ENCODE data around the gene EGFL6. TPM values are rescaled to one million over a fixed set of nuclear protein-coding genes. Genes with fewer than 3 reads are reported as not detected.
"Not testable (repeated sequence)": the region's sequence is repeated elsewhere in the genome, so short reads cannot be mapped to it uniquely, and the experiment has no call there.

Gene EGFL6
- total RNA-seq, 2 donors from 2014 or later: 0.93 TPM; not detected in 1

DNA sequence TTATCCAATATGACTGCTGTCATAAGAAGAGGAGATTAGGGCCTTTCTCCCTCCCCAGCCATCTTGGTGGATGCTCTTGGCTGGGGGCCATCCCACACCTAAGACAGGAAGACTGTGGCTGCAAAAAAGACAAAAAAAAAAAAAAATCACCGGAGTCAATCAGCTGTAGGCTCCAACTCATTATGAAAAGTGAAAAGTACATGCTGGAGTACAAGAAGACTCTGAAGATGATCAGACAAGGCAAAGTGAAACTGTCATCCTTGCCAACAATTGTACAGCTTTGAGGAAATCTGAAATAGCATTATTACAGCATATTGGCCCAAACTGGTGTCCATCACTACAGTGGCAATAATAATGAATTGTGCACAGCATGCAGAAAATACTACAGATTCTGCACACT lies 5.2 kb downstream of the EGFL6 start:
- Mint-ChIP-seq H3K9me3 (no peaks in the 10 kb centered on the region), H3K36me3 (no peaks in the 10 kb centered on the region), H3K27ac (no peak overlapping the region)
- ATAC-seq (peak in 1 of 2 donors; percentile 78), DNase-seq (ENCODE audit: low spot score in 2 of 2) (no peak)

DNA sequence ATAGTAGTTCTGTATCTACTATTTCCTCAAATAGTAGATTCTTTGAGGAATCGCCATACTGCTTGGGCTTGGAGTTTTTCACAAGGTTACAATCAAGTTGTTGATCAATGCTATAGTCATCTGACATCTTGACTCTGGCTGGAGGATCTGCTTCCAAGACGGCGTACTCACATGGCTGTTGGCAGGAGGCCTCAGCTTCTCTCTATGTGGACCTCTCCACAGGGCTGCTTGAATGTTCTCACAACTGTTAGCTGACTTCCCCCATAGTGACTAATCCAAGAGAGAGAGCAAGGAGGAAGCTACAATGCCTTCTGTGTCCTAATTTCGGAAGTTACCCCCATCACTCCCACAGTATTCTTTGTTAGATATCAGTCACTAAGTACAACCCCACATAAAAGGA lies 10.3 kb downstream of the EGFL6 start:
- no peak for DNase-seq (ENCODE audit: low spot score in 2 of 2)
- no peaks in the 10 kb centered on the region for H3K9me3 Mint-ChIP-seq
- H3K36me3 Mint-ChIP-seq: no peaks in the 10 kb centered on the region
- no peak overlapping the region for H3K27ac Mint-ChIP-seq
- ATAC-seq: no peak

DNA sequence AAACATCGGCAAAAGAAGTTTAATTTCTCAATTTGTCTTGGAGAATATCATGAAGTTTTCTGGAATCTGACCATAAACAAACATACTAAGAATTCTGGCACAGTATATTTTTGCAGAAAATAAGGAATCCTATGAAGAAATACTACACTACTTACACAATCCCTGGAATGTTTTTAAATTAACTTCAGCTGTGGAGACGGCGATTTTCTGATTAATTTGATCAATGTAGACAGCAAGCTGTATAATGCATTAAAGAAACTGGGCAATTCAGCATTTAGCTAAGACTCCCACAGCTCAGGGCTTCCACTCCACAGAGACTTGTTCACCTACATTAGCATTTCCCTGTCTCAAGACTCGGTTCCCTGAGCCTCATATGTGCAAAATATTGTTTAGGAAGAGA lies 12.2 kb downstream of the EGFL6 start:
- no peak for DNase-seq (ENCODE audit: low spot score in 2 of 2)
- H3K27ac Mint-ChIP-seq: no peak overlapping the region
- no peaks in the 10 kb centered on the region for H3K9me3 Mint-ChIP-seq
- ATAC-seq: no peak
- no peaks in the 10 kb centered on the region for H3K36me3 Mint-ChIP-seq

DNA sequence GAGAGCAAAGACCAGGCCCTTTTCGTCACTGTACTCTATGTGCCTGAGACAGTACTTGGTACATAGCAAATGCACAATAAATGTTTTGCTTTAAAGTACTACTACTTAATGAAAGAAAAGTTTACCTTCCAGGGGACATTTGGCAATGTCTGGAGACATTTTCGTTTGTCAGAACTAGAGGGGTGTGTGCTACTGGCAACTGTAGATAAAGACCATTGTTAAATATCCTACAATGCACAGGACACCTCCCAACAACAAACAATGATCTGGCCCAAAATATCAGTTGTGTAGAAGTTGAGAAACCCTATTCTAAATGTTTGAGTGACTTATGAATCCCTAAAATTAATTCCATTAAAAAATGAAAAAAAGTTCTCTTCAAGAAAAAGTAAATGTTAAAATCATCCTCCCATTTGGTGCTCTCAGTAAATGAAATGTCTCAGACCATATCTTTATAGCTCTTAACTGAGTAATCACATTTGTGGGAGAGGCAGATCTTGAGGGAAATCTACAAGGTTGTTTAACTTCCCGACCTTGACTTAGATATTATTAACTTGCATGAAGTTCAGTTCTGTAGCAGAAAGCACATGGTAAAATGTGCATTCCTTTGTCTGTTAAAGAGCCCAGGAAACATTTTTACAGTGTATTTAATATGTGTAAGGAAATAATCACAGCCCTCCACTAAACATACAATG lies 18.5 kb downstream of the EGFL6 start:
- no peak for ATAC-seq
- Mint-ChIP-seq H3K27ac (no peak overlapping the region), H3K9me3 (no peaks in the 10 kb centered on the region), H3K36me3 (no peaks in the 10 kb centered on the region)
- no peak for DNase-seq (ENCODE audit: low spot score in 2 of 2)

DNA sequence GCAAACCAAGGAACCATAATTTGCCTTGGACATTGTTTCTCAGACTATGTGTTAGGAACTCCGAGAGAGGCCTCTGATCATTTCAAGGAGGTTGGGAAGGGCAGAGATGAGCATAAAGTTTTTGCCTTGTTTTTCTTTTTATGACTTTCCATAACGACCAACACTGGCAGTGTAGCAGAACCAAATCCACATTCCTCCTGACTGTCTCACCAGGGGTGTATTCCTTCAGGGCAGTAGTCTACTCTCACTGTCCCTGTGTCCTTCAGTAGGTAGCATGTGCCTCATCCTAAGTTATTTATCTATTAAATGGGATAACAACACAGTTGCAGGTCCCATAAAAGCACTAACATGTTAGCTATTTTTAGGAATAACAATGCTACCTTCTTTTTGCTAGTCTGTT lies 20.8 kb downstream of the EGFL6 start:
- Mint-ChIP-seq H3K9me3 (no peaks in the 10 kb centered on the region), H3K36me3 (no peaks in the 10 kb centered on the region), H3K27ac (no peak overlapping the region)
- no peak for ATAC-seq
- DNase-seq (ENCODE audit: low spot score in 2 of 2): no peak

DNA sequence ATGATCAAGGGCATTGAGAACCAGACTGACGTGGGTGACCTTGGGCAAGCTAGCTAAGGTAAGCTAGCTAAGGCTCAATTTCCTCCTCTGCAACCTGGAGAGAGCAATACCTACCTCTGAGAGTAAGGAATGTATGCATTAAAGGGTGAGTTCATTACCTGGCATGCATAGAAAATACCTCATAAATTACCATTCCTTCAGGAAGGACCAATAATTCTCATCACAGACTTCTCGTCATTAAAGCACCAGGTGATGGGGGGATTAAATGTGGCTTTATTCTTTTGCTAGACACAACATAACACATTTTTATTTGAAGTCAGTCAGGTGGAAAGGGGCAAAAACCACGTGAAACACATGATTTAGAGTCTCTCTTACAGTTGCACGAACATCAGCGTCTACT lies 21.5 kb downstream of the EGFL6 start:
- Mint-ChIP-seq H3K36me3 (no peaks in the 10 kb centered on the region), H3K27ac (no peak overlapping the region), H3K9me3 (no peaks in the 10 kb centered on the region)
- DNase-seq (ENCODE audit: low spot score in 2 of 2) (no peak), ATAC-seq (no peak)

DNA sequence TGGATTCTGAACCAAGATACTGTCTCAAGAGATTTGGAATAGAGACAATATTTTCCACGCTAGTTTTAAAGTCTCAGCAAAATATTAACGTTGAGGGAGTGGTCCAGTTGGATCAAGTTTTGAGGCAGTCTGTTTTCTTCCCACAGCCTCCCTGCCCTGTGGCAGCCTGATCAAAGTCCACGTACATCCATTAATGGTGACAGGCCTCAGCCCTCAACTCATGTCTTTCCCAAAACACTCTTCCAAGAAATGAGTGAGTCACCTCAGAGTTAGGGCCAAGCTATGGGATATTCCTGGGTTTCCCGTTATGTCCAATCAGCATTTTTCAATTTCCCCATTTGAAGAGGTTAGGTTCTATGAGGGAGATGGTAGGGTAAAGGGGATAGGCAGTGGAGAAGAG lies 28.5 kb downstream of the EGFL6 start:
- DNase-seq (ENCODE audit: low spot score in 2 of 2) (no peak), ATAC-seq (no peak)
- Mint-ChIP-seq H3K36me3 (no peaks in the 10 kb centered on the region), H3K27ac (no peak overlapping the region), H3K9me3 (no peaks in the 10 kb centered on the region)

DNA sequence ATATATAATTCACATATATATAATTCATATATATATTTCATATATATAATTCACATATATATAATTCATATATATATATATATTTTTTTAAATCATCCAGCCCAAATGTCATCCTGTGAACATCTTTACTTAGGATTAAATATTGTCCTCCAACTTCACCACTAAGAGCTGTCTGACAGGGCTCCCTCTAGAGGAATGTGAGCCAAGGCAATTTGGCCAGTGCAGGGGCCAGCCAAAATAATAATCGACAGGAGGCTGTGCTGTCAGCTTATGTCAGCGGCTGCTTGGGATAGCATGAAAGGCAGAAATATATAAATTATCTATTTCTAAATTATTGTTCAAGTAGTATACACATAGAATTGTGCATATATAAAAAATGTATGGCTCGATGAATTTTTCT lies 29.5 kb downstream of the EGFL6 start:
- ATAC-seq: no peak
- H3K27ac Mint-ChIP-seq: no peak overlapping the region
- no peaks in the 10 kb centered on the region for H3K9me3 Mint-ChIP-seq
- H3K36me3 Mint-ChIP-seq: no peaks in the 10 kb centered on the region
- DNase-seq (ENCODE audit: low spot score in 2 of 2): no peak

DNA sequence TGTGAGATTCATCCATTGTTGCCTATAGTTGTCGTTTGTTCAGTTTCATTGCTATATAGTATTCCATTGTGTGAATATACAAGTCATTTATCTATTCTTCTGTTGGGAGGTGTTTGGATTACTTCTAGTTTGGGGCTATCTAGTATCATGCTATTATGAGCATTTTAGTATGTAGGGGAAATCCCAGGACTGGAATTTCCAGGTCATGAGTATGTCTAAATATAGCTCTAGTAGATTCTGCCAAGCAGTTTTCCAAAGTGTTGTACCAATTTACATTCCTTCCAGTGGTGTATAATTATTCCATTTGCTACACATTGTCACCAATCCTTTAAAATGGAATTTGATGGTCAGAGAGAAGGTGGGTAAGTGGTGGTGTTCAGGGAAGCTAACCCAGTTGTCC lies 30.1 kb downstream of the EGFL6 start:
- DNase-seq (ENCODE audit: low spot score in 2 of 2) (no peak), ATAC-seq (no peak)
- H3K27ac Mint-ChIP-seq: no peak overlapping the region
- H3K9me3 Mint-ChIP-seq: no peaks in the 10 kb centered on the region
- H3K36me3 Mint-ChIP-seq: no peaks in the 10 kb centered on the region

DNA sequence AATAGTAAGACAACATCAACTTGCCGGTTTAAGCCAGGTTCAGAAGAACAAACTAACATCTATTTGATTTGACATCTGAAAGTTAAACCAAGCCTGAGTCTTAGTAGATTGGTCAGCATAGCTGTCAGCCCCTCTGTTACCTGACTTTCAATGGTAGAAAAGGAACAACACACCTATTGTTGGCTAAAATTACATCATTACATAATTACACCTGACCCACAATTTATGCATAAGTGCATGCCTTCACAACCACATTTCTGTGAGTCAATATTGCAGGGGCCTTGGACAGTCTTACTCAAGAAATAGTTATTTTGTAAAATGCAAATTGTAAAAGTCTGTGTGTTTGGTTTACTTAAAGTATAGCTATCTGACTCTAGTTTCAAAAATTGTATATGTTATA lies 36.2 kb downstream of the EGFL6 start:
- ATAC-seq: no peak
- Mint-ChIP-seq H3K9me3 (no peaks in the 10 kb centered on the region), H3K36me3 (no peaks in the 10 kb centered on the region), H3K27ac (no peak overlapping the region)
- DNase-seq (ENCODE audit: low spot score in 2 of 2): no peak

DNA sequence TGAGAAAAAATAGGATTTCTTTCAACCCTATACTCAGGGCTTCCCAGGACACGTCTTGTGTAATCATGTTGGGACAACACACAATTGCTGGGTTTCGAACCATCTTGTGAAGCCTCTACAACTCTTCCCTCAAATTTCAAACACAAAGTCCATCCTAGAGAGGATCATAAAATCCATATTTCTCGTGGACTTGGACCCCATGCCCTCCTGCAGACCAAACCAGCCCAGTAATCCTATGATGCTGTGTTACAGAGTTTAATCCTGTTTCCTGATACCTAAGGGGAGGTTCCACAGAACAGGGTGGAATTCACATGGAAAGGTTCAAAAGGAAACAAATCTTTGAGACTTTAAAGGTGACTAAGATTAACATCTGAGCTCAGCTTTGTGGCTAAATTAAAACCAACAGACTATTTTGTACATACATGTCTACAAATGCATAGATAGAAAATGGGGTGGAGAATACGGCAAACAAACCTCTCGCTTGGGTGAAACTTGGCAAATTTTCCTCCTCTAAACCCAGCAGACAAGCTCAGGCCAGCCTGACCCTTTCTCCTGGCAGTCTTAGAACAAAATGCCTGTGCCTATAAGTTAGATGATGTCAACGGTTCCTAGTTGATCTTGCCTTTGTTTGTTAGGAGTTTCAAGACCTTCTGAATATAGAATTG lies 38.1 kb downstream of the EGFL6 start:
- H3K9me3 Mint-ChIP-seq: no peaks in the 10 kb centered on the region
- no peaks in the 10 kb centered on the region for H3K36me3 Mint-ChIP-seq
- no peak for ATAC-seq
- no peak overlapping the region for H3K27ac Mint-ChIP-seq
- no peak for DNase-seq (ENCODE audit: low spot score in 2 of 2)

DNA sequence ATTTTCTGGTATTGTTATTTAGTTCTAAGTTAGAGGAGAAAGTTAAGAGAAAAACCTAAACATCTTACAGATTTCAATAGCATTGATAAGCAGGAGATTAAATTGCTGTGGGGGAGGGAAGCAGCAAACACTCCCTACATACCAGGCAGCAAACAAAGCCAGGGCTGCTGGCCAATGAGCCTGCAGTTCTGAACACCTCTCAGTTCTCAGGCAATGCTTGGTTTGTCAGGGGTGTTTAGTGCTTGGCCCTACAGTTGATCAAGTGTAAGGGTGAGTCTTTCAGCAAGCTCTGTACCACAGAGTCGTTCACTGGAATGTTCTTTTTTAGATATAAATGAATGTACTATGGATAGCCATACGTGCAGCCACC lies 38.6 kb downstream of the EGFL6 start:
- Mint-ChIP-seq H3K9me3 (no peaks in the 10 kb centered on the region), H3K27ac (no peak overlapping the region), H3K36me3 (no peaks in the 10 kb centered on the region)
- DNase-seq (ENCODE audit: low spot score in 2 of 2): no peak
- no peak for ATAC-seq

DNA sequence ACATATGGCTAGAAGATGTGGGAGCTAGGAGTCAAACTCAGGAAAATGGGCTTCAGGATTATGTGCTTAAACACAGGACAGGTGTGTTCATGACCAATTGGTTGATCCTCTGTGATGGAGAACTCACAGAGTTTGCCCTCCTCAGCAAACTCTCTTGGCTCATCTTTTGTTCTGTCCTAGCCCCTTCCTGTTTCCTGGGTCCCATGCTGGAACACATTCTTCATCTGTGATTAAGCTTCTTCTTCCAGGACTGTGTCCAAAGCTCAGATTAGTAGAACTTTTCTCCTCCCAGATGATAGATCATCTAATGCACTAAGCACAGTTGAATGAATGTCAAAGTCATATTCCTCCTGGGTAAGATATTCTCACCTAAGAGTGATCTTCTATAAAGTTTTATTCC lies 44.8 kb downstream of the EGFL6 start:
- H3K27ac Mint-ChIP-seq: no peak overlapping the region
- H3K9me3 Mint-ChIP-seq: no peaks in the 10 kb centered on the region
- no peaks in the 10 kb centered on the region for H3K36me3 Mint-ChIP-seq
- DNase-seq (ENCODE audit: low spot score in 2 of 2): no peak
- ATAC-seq: no peak

DNA sequence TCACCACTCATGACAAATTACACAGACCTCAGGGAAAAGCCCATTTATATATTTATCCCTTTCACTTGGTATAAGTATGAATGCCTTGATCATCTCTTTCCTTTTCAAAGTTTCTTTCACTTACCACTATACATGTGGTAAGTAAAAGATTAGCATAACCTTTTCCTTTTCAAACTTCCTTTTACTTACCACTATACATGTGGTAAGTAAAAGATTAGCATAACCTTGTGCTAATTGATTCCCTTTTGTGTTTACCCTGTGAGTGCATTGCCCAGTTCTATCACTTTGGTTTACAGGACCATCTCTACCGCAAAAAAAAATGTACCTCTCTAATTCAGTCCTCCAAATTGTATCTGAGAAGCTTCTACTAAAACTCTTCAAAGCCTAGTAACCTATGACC lies 50.8 kb downstream of the EGFL6 start:
- no peaks in the 10 kb centered on the region for H3K9me3 Mint-ChIP-seq
- H3K36me3 Mint-ChIP-seq: no peaks in the 10 kb centered on the region
- H3K27ac Mint-ChIP-seq: no peak overlapping the region
- ATAC-seq (no peak), DNase-seq (ENCODE audit: low spot score in 2 of 2) (no peak)

DNA sequence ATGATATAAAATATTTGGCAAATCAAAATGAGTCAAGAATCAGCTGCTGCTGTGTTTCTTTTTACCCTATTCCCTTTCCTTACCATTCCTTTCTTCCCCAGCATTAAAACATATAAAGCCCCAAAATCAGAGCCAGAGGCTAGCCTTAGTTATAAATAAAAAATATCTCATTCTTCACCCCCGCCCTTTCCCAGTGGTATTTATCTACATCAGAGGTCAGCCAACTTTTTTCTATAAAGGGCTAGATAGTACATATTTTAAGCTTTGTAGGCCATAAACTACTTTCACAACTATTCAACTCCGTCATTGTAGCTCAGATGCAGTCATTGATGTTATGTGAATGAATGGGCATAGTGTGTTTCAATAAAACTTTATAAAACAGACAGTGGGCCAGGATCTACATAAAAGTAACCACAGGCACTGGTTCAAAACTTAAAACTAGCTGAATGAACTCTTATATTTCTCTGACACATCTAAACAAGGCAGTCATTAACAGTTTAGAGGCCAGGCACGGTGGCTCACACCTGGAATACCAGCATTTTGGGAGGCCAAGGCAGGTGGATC lies 53.1 kb downstream of the EGFL6 start:
- no peaks in the 10 kb centered on the region for H3K36me3 Mint-ChIP-seq
- DNase-seq (ENCODE audit: low spot score in 2 of 2) (no peak), ATAC-seq (no peak)
- no peaks in the 10 kb centered on the region for H3K9me3 Mint-ChIP-seq
- no peak overlapping the region for H3K27ac Mint-ChIP-seq

DNA sequence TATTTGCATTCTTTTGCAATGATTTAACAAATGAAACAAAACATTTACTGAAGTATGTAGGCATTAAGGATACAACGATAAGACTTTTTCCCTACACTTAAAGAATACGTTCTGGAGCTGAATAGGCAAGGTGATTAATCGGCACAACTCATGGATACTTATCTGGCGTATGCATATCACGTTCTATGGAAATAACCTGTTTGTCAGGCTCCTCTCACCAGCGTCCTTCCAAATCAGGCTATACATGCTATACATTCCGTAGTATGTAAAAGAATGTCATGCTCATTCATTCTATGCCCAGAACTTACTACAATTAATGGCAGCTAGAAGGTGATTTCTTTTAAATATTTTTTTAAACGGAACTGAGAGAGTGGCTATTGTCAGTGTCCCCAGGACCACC lies 57.9 kb downstream of the EGFL6 start:
- H3K36me3 Mint-ChIP-seq: no peaks in the 10 kb centered on the region
- no peak for DNase-seq (ENCODE audit: low spot score in 2 of 2)
- no peak overlapping the region for H3K27ac Mint-ChIP-seq
- ATAC-seq: no peak
- no peaks in the 10 kb centered on the region for H3K9me3 Mint-ChIP-seq

DNA sequence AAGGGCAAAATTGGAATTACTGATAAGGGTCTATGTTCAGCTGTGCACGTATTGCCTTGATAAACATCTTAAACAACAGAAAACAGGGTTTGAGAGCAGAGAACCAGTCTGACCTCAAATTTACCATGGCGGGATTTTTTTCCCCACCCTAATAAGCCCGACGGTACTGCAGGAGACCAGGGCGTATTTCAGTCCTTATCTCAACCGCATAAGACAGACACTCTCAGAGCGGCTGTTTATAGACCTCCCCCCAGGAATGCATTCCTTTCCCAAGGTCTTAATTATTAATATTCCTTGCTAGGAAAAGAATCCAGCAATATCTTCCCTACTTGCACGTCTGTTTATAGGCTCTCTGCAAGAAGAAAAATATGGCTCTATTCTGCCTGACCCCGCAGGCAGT lies 67.8 kb downstream of the EGFL6 start:
- not testable (repeated sequence) for ATAC-seq; H3K36me3 Mint-ChIP-seq; DNase-seq (ENCODE audit: low spot score in 2 of 2); H3K27ac Mint-ChIP-seq
- H3K9me3 Mint-ChIP-seq: peaks cover 9 to 11% of the 10 kb centered on the region in 2 donors

DNA sequence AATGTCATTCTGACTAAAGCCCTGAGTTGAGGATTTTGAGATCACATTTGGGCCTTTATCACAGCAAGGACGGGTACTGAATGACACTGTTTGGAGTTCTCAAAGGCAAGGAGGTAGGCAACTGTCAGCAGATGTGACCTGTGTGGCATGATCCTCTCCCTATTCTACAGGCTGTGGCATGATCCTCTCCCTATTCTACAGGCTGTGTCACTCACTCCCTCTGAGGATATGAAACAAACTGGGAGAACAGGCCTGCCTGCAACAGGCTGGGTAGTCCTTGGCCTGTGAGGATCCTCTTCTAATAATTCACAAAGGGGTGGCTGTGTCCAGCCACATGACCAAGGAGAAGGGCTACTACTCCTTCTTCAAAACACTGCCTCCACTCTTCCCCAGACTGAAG lies 68.6 kb downstream of the EGFL6 start:
- peaks cover 9 to 11% of the 10 kb centered on the region in 2 donors for H3K9me3 Mint-ChIP-seq
- DNase-seq (ENCODE audit: low spot score in 2 of 2): no peak
- no peak for ATAC-seq
- peaks cover 9% of the 10 kb centered on the region in 2 donors for H3K36me3 Mint-ChIP-seq
- no peak overlapping the region for H3K27ac Mint-ChIP-seq

All from activated naive CD4-positive, alpha-beta T cell treated with anti-CD3 and anti-CD28 coated beads, Interleukin-2, amount 50 U/mL, for 72 hours (primary cell).